Measurements from ENCODE around the gene CCDC124.
"Not testable (repeated sequence)": the region's sequence is repeated elsewhere in the genome, so short reads cannot be mapped to it uniquely, and the experiment has no call there.

Gene CCDC124

GRCh38 chr19:17954401-17954800 lies 21.6 kb downstream of the CCDC124 start:
- no peak for DNase-seq

GRCh38 chr19:17957149-17957849 lies 24.5 kb downstream of the CCDC124 start:
- no peak for DNase-seq

GRCh38 chr19:17957885-17958284 lies 25.1 kb downstream of the CCDC124 start:
- DNase-seq, result no peak

- DNase-seq, result no peak
Observed at GRCh38 chr19:17963936-17964691, 31.3 kb downstream of the CCDC124 start.

GRCh38 chr19:17965370-17966128 lies 32.7 kb downstream of the CCDC124 start:
- no peak for DNase-seq

GRCh38 chr19:17966129-17966483 lies 33.3 kb downstream of the CCDC124 start:
- no peak for DNase-seq

GRCh38 chr19:17966550-17967256 lies 33.9 kb downstream of the CCDC124 start, which contains the start of gene KCNN1:
Gene KCNN1, plus strand, starts transcription at chr19:17967107. Its CDS starts 6,782 bp downstream, at chr19:17973889.
- DNase-seq, result no peak

- no peak for DNase-seq
Observed at GRCh38 chr19:17967257-17968051, 34.6 kb downstream of the CCDC124 start.

GRCh38 chr19:17968362-17968761 lies 35.5 kb downstream of the CCDC124 start:
- no peak for DNase-seq

- DNase-seq, result no peak
Observed at GRCh38 chr19:17969096-17969792, 36.4 kb downstream of the CCDC124 start.

- no peak for DNase-seq
Observed at GRCh38 chr19:17972230-17972629, 39.4 kb downstream of the CCDC124 start.

GRCh38 chr19:17973759-17974158 lies 40.9 kb downstream of the CCDC124 start:
- no peak for DNase-seq

GRCh38 chr19:17974551-17974950 lies 41.7 kb downstream of the CCDC124 start:
- DNase-seq, result no peak

GRCh38 chr19:17975032-17975431 lies 42.2 kb downstream of the CCDC124 start:
- DNase-seq, result no peak

- no peak for DNase-seq
Observed at GRCh38 chr19:17977021-17977420, 44.2 kb downstream of the CCDC124 start.

- no peak for DNase-seq
Observed at GRCh38 chr19:17977488-17977887, 44.7 kb downstream of the CCDC124 start.

GRCh38 chr19:17981611-17982010 lies 48.8 kb downstream of the CCDC124 start:
- no peak for DNase-seq

GRCh38 chr19:17982430-17982829 lies 49.6 kb downstream of the CCDC124 start:
- DNase-seq, result no peak

- DNase-seq, result no peak
Observed at GRCh38 chr19:17985037-17985818, 52.4 kb downstream of the CCDC124 start.

- not testable (repeated sequence) for DNase-seq
Observed at GRCh38 chr19:17986569-17986968, 53.8 kb downstream of the CCDC124 start.

GRCh38 chr19:17988161-17988560 lies 55.3 kb downstream of the CCDC124 start:
- DNase-seq, result no peak
